H9 (cell line): ENCODE data around the gene CCDC180. TPM values are rescaled to one million over a fixed set of nuclear protein-coding genes. Genes with fewer than 3 reads are reported as not detected.
A peak's percentile ranks its signal among the peaks of the same experiment; 100 is the strongest.

Source experiments
- DNase-seq: peaks from one replicate; pipeline ENCODE4 v3.0.0-alpha.2; 2017
- H2AFZ ChIP-seq: one replicate; pipeline ENCODE4 v1.6.1; 2013; ENCODE audit warnings: mild to moderate bottlenecking, low read length, control low read depth, moderate library complexity
- H2AK5ac ChIP-seq: 2 replicates; pipeline ENCODE4 v1.6.1; 2013; ENCODE audit warnings: low read length, control low read depth, mixed read lengths; ENCODE audit not compliant: insufficient read length
- H2BK120ac ChIP-seq: one replicate; pipeline ENCODE4 v1.6.1; 2013; ENCODE audit warnings: low read depth, mild to moderate bottlenecking, low read length, control low read depth, inconsistent platforms; ENCODE audit not compliant: poor library complexity, severe bottlenecking
- H2BK12ac ChIP-seq: 2 replicates; pipeline ENCODE4 v1.6.1; 2013; ENCODE audit warnings: low read length, control low read depth, mixed read lengths, low read depth; ENCODE audit not compliant: insufficient read length
- H2BK15ac ChIP-seq: 2 replicates; pipeline ENCODE4 v1.6.1; 2013; ENCODE audit warnings: low read depth, low read length, control low read depth
- H2BK20ac ChIP-seq: one replicate; pipeline ENCODE4 v1.6.1; 2013; ENCODE audit warnings: low read depth, mild to moderate bottlenecking, low read length, control low read depth, inconsistent platforms; ENCODE audit not compliant: poor library complexity, severe bottlenecking
- H2BK5ac ChIP-seq: 2 replicates; pipeline ENCODE4 v1.6.1; 2013; ENCODE audit warnings: low read length, control low read depth, mixed read lengths; ENCODE audit not compliant: insufficient read length
- H3K14ac ChIP-seq: 2 replicates; pipeline ENCODE4 v1.6.1; 2013; ENCODE audit warnings: low read length, control low read depth; ENCODE audit not compliant: insufficient read depth
- H3K18ac ChIP-seq: 2 replicates; pipeline ENCODE4 v1.6.1; 2013; ENCODE audit warnings: low read depth, mild to moderate bottlenecking, mixed read lengths, low read length, control low read depth; ENCODE audit not compliant: insufficient read length
- H3K23ac ChIP-seq: 2 replicates; pipeline ENCODE4 v1.6.1; 2013; ENCODE audit warnings: low read length, control low read depth, mixed read lengths, low read depth; ENCODE audit not compliant: insufficient read length
- H3K23me2 ChIP-seq: 2 replicates; pipeline ENCODE4 v1.6.1; 2013; ENCODE audit warnings: low read depth, mild to moderate bottlenecking, mixed read lengths, low read length, control low read depth; ENCODE audit not compliant: insufficient read length, poor library complexity, severe bottlenecking
- H3K27ac ChIP-seq: 2 replicates; pipeline ENCODE4 v1.5.1; 2013; ENCODE audit warnings: low read length, control low read depth, mixed read lengths, low read depth; ENCODE audit not compliant: insufficient read length
- H3K27me3 ChIP-seq: 2 replicates; pipeline ENCODE4 v1.6.1; 2013; ENCODE audit warnings: low read length, control low read depth, inconsistent platforms; ENCODE audit not compliant: insufficient read depth
- H3K4ac ChIP-seq: 2 replicates; pipeline ENCODE4 v1.6.1; 2013; ENCODE audit warnings: low read depth, mild to moderate bottlenecking, control low read depth, inconsistent platforms, low read length, moderate library complexity
- H3K4me1 ChIP-seq: 2 replicates; pipeline ENCODE4 v1.6.1; 2013; ENCODE audit warnings: low read length, control low read depth, inconsistent platforms; ENCODE audit not compliant: insufficient read depth
- H3K4me2 ChIP-seq: 2 replicates; pipeline ENCODE4 v1.6.1; 2013; ENCODE audit warnings: low read length, control low read depth, mixed read lengths; ENCODE audit not compliant: insufficient read length, insufficient read depth
- H3K56ac ChIP-seq: 2 replicates; pipeline ENCODE4 v1.6.1; 2013; ENCODE audit warnings: low read depth, mild to moderate bottlenecking, mixed read lengths, low read length, control low read depth; ENCODE audit not compliant: insufficient read length
- H3K79me1 ChIP-seq: 2 replicates; pipeline ENCODE4 v1.6.1; 2013; ENCODE audit warnings: low read depth, mild to moderate bottlenecking, moderate library complexity, low read length, control low read depth, inconsistent platforms; ENCODE audit not compliant: insufficient read depth, poor library complexity, severe bottlenecking
- H3K79me2 ChIP-seq: 2 replicates; pipeline ENCODE4 v1.6.1; 2013; ENCODE audit warnings: low read length, control low read depth, inconsistent platforms; ENCODE audit not compliant: insufficient read depth
- H3K9ac ChIP-seq: 2 replicates; pipeline ENCODE4 v1.6.1; 2013; ENCODE audit warnings: low read length, control low read depth, mixed read lengths; ENCODE audit not compliant: insufficient read length; ENCODE audit errors: extremely low read depth
- H3K9me3 ChIP-seq: one replicate; pipeline ENCODE4 v1.6.1; 2013; ENCODE audit warnings: low read depth, low read length, inconsistent platforms; ENCODE audit not compliant: control insufficient read depth
- H3T11ph ChIP-seq: one replicate; pipeline ENCODE4 v1.6.1; 2013; ENCODE audit warnings: mild to moderate bottlenecking, low read length, control low read depth, inconsistent platforms
- H4K20me1 ChIP-seq: one replicate; pipeline ENCODE4 v1.6.1; 2013; ENCODE audit not compliant: control insufficient read depth, insufficient read length, insufficient read depth
- H4K5ac ChIP-seq: 2 replicates; pipeline ENCODE4 v1.6.1; 2013; ENCODE audit warnings: low read depth, mild to moderate bottlenecking, mixed read lengths, low read length, control low read depth; ENCODE audit not compliant: insufficient read length
- H4K8ac ChIP-seq: replicated peaks from 2 replicates; pipeline ENCODE4 v1.6.1; 2013; ENCODE audit warnings: low read length, control low read depth, mixed read lengths, low read depth; ENCODE audit not compliant: insufficient read length
- H4K91ac ChIP-seq: 2 replicates; pipeline ENCODE4 v1.6.1; 2013; ENCODE audit warnings: low read depth, mild to moderate bottlenecking, moderate library complexity, mixed read lengths, low read length, control low read depth; ENCODE audit not compliant: insufficient read length
- H3K27ac Mint-ChIP-seq, 3 experiments: 2 replicates in 2 of 3; 3 replicates in 1 of 3; pipeline ENCODE4 v1.8.0; 2020 to 2021; ENCODE audit warnings: mixed read lengths in 3 of 3, mild to moderate bottlenecking in 1 of 3, moderate library complexity in 1 of 3
- H3K27me3 Mint-ChIP-seq: 2 replicates; pipeline ENCODE4 v1.8.0; 2021; ENCODE audit warnings: low read depth, mild to moderate bottlenecking, moderate library complexity, mixed read lengths
- H3K36me3 Mint-ChIP-seq, 3 experiments: 2 replicates in 2 of 3; 3 replicates in 1 of 3; pipeline ENCODE4 v1.8.0; 2020 to 2021; ENCODE audit warnings: low read depth in 3 of 3, mixed read lengths in 3 of 3; ENCODE audit not compliant: insufficient read depth in 1 of 3
- H3K4me1 Mint-ChIP-seq, 2 experiments: 2 replicates each; pipeline ENCODE4 v1.8.0; 2020; ENCODE audit warnings: mixed read lengths in 2 of 2
- H3K4me3 Mint-ChIP-seq, 2 experiments: 2 replicates in 1 of 2; 3 replicates in 1 of 2; pipeline ENCODE4 v1.8.0; 2020 to 2021; ENCODE audit warnings: mild to moderate bottlenecking in 2 of 2, mixed read lengths in 2 of 2, moderate library complexity in 1 of 2
- H3K9me3 Mint-ChIP-seq, 2 experiments: 2 replicates in 1 of 2; 3 replicates in 1 of 2; pipeline ENCODE4 v1.8.0; 2020; ENCODE audit warnings: mild to moderate bottlenecking in 2 of 2, mixed read lengths in 2 of 2, moderate library complexity in 1 of 2
- WGBS: extraction: QIAGEN DNeasy Blood & Tissue Kit; methylation state at CpG from one replicate; pipeline ENCODE4 v1.1.7; 2013; ENCODE audit warnings: missing lambda C conversion rate, low lambda C conversion rate, mixed read lengths; ENCODE audit not compliant: insufficient read length; ENCODE audit errors: extremely low coverage; 5-methylcytosine and 5-hydroxymethylcytosine counted together
- total RNA-seq: library from RNA; stranded (reverse); gene quantifications from 2 replicates; pipeline ENCODE4 v1.2.1, GENCODE V29; 2021
- TF ChIP-seq, protein P1 (sequence below): fragments of 200-600 bp; sonication (generic); conservative IDR thresholded peaks from 3 replicates; pipeline ENCODE4 v1.8.0; 2021; ENCODE audit warnings: antibody characterized with exemption, mild to moderate bottlenecking

CCDC180 gene
- total RNA-seq, 1 experiment from 2014 or later, result 5.9 TPM

DNA sequence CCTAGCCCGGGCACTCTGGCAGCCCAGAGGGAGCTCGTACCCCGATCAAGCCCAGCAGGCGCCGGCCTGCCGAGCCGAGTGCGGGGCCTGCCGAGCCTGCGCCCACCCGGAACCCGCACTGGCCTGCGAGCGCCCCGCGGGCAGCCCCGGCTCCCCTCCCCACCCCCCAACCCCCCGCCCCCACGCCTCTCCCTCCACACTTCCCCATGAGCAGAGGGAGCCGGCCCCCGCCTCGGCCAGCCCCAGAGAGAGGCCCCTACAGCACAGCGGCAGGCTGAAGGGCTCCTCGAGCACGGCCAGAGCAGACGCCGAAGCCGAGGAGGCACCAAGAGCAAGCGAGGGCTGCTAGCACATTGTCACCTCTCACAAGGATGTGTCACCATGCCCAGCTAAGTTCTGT lies 36.2 kb upstream of the CCDC180 start:
- TF ChIP-seq, protein P1, sequence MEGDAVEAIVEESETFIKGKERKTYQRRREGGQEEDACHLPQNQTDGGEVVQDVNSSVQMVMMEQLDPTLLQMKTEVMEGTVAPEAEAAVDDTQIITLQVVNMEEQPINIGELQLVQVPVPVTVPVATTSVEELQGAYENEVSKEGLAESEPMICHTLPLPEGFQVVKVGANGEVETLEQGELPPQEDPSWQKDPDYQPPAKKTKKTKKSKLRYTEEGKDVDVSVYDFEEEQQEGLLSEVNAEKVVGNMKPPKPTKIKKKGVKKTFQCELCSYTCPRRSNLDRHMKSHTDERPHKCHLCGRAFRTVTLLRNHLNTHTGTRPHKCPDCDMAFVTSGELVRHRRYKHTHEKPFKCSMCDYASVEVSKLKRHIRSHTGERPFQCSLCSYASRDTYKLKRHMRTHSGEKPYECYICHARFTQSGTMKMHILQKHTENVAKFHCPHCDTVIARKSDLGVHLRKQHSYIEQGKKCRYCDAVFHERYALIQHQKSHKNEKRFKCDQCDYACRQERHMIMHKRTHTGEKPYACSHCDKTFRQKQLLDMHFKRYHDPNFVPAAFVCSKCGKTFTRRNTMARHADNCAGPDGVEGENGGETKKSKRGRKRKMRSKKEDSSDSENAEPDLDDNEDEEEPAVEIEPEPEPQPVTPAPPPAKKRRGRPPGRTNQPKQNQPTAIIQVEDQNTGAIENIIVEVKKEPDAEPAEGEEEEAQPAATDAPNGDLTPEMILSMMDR, result no peak
- Histone ChIP-seq H2AFZ (no peak overlapping the region), H2BK120ac (no peak overlapping the region), H3K27ac (no peak overlapping the region), H4K91ac (no peak overlapping the region), H3K4me2 (peak overlapping the region; percentile 24), H3K56ac (no peak overlapping the region), H2BK15ac (no peak overlapping the region), H4K20me1 (no peaks in the 10 kb centered on the region), H4K5ac (no peak overlapping the region), H3K27me3 (no peaks in the 10 kb centered on the region), H3K18ac (no peak overlapping the region), H3K79me2 (no peaks in the 10 kb centered on the region), H3K9me3 (no peaks in the 10 kb centered on the region), H3K23ac (no peak overlapping the region), H2BK20ac (no peak overlapping the region), H4K8ac (no peak overlapping the region), H3K9ac (no peak overlapping the region), H3K4ac (no peak overlapping the region), H3T11ph (no peak overlapping the region), H3K23me2 (no peaks in the 10 kb centered on the region), H3K4me1 (no peaks in the 10 kb centered on the region; the same call in 1 of the 2 replicates), H2BK12ac (no peak overlapping the region), H3K79me1 (no peaks in the 10 kb centered on the region), H3K14ac (no peak overlapping the region), H2AK5ac (no peak overlapping the region), H2BK5ac (no peak overlapping the region)
- H3K4me3 Mint-ChIP-seq, result peak overlapping the region in 1 of 2 experiments; percentile 68; a peak in 3 of 5 replicates
- no peaks in the 10 kb centered on the region for H3K27me3 Mint-ChIP-seq
- peak; percentile 75 for DNase-seq
- no peaks in the 10 kb centered on the region for H3K9me3 Mint-ChIP-seq
- H3K36me3 Mint-ChIP-seq, result no peaks in the 10 kb centered on the region
- WGBS, result no CpG with 5 or more reads among the region's 29 CpGs
- H3K4me1 Mint-ChIP-seq, result peaks cover 17 to 28% of the 10 kb centered on the region in 2 experiments
- 0 out of 7 replicates have a peak overlapping the region, but pooled peaks of 1 of the 3 experiments have one; percentile 78 for H3K27ac Mint-ChIP-seq
